ENCODE results near the gene ARMCX4.
"Not testable (repeated sequence)": the region's sequence is repeated elsewhere in the genome, so short reads cannot be mapped to it uniquely, and the experiment has no call there.

ARMCX4 gene

DNA sequence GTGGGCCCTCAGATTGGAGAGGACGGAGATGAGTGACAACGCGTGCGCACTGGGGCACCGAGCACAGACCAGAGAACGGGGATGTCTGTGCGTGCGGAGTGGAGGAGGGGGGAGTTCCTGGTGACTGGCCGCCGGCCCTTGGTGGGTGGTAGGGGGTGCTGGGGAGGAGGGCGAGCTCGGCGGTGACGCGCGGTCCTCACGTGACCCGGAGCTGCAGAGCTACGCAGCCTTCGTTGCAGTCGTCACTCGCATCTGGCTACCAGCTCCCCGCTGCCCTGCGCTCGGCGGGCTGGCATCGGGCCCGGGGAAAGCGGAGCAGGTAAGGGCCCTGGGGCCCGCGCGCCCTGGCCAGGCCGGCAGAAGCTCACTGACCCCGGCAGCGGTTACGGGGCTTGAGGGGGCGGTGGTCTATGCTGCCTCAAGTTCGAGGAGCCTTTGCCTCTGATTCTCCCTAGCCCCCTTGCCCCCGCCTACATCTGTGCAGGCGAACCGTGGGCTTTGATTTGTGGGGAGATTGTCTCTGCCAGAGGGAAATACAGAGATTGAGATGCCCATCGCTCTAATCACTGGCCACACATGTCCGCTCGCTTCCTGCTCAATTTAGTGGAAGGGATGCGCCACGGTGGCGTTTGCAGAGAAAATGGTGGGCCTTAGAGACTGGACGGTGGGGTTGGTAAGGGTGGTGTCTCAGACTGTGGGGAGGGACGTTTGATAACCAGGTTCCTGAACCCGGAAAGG lies at the start of gene ARMCX4:
TSS of gene ARMCX4 (plus strand) at position 245 of the 738 bp plus-strand sequence. CDS start 3,134 bp downstream, outside the sequence.
- peak; percentile 83 for DNase-seq

DNA sequence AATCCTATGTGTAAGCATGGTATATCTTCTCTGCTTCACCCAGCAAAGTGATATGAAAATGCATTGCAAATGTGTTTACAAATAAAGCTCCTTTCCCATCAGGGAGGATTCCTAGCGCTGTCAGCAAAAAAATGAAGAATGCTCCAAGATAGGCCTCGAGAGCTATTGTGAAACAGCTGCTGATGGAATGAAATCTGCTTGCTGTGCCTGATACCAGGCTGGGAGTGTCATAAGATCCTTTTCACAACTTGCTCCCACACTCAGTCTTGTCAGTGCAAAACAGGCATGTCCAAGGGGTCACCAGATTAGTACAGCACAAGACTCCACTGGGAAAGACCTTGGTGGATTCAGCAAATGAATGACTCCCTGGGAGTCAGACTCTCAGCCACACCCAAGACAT lies 43.2 kb upstream of the ARMCX4 start:
- no peak for DNase-seq

DNA sequence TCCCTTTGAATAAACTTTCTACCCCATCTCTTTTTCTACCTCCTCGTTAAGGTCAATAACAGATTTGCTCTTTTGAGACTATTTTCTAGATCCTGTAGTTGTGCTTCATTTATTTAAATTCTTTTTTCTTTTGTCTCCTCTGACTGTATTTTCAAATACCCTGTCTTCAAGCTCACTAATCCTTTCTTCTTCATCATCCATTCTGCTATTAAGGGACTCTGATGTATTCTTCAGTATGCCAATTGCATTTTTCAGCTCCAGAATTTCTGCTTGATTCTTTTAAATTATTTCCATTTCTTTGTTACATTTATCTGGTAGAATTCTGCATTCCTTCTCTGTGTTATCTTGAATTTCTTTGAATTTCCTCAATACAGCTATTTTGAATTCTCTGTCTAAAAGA lies 36.0 kb upstream of the ARMCX4 start:
- no peak for DNase-seq

DNA sequence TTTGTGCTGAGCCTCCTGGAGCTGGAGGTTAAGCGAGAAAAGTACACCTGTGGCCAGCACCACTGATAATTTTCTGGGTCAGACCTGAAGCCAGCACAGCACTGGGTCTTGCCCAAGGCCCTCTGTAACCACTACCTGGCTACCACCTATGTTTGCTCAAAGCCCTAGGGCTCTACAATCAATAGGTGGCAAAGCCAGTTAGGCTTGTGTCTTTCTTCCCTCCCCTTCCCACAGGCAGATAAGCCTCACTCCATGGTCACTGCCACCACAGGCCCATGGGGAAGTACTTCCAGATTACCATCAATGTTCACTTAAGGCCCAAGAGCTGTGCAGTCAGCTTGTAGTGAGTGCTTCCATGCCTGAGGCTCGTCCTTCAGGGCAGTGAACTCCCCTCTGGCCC lies 35.2 kb upstream of the ARMCX4 start:
- no peak for DNase-seq

DNA sequence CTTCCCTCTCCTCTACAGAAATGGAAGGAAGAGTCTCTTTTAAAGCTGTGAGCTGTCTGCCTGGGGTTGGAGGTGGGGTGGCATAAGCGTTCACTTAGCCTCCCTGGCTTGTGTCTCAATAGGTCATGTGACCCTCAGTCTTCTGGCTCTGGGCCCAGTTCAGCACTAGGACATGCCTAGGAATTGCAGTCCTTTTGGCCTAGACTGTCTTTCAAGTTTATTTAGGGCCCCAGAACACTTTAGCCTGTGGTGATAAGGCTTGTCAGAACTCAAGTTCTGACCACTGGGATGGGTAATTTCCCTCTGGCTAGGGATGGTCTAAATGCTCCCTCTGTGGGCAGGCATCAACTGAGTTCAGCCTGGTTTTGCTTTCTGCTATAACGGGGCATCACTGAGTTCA lies 34.3 kb upstream of the ARMCX4 start:
- DNase-seq: no peak

DNA sequence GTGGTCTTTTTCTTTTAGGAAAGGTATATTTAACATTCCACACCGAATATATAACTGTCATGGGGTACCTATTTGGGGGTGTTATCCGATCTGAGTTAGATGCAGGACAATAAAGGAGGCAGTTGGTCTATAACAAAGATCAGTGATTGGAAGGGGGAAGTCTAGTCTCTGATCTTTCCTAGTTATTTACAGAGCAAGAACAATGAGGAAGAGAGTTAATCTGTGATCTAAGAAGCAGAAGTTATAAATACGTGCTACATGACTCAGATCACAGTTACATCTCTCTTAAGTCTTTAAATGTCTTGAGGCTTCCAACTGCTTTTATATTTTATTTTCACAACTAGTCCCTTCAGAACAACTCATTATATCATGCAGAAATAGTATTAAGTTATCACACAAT lies 33.2 kb upstream of the ARMCX4 start:
- no peak for DNase-seq

DNA sequence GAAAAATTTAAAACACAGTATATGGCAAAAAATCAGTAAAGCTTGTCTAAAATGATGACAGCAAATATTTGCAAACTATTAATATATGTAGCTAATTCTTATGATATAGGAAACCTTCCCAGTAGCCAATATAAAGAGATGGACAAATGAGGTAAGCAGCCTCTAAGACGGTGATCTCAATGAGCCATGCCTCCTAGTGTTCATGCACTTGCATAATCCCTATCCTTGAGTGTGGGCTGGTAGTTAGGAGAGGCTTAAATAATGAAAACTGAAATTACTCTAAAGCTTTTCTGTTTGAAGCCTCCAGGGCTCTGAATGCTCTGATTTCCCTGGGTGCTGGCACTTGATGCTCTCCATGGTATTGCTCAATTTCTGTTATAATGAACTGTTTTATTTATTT lies 24.6 kb upstream of the ARMCX4 start:
- DNase-seq: no peak

DNA sequence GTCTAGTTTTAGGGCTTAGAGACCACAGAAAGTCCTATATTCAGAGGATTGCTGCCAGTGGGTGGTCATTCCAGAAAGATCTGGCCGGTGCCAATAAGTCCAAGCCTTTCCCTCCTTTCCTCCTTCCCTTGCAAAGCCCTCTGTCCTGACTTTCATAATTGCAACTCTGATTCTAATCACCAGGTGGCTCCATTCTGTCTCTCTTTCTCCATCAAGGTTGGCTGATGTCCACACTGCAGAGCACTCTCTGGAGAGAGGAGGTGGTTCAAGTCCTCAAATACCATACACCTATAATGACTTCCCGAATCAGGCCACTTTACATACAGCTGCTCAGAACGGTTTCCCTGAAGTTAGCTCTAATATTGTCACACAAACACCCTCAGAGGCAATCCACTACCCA lies 22.4 kb upstream of the ARMCX4 start:
- no peak for DNase-seq

DNA sequence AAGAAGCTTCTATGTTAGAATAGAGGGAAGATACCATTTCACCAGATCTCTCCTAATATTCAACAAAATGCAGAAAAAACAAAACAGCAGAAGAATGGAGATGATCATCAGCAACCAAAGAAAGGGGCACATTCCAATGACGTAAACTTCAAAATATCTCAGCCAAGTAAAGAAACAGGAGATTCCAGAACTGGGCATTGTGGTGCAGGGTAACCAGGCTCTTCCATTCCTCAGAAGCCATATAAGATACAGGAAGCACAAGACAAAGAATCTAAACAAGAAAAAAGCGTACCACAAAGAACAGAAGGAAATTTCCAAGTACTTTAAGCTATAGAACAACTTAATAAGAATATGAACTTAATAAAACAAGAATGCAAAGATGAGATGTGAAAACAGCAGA lies 6.9 kb upstream of the ARMCX4 start:
- no peak for DNase-seq

DNA sequence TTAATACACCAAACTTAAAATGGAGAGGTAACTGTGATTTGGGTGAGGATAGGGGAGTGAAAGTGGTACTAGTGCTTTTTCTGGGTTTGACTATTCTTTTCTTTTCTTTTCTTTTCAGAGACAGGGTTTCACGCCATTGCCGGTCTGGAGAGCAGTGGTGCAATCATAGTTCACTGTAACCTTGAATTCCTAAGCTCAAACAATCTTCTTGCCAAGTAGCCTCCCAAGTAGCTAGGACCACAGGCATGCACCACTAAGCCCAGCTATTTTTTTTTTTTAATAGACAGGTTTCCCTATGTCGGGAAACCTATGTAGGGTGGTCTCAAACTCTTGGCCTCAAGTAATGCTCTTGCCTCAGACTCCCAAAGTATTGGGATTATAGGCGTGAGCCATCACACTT lies 3.0 kb upstream of the ARMCX4 start:
- no peak for DNase-seq

DNA sequence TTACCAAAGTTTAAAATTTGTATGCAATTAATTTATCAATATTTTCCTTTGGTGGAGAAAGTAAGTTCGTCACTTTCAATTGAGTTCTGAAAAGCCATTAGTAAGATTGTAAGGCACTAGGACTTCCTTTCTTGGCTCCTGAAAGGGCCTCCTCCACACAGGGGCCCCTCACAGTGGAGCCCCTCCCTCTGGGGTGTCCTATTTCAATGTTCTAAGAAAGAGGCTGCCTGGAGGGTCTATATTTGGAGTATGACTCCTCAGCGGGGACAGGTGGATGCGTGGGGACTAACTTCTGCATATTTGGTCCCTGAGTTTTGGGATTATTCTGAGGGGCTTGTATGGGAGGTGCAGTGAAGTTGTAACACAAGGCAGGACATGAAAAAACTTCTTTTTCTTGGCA lies 1.6 kb upstream of the ARMCX4 start:
- DNase-seq: no peak

DNA sequence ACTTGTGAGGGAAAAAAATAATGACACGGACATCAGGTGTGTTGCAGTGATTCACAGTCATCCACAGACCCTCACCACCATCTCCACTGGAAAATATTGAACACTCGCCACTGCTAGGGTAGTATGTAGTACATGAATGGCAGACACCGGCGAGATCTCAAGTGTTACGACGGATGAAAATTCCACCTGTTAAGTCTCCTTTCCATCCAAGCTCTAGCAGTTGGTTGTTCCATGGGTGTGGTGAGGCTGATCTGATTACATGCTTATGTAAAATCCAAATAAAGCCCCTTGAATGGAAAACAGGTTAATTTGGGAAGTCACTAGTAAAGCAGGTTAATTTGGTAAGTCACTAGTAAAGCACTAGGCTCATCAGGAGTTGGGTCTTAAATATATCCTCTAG lies 1.1 kb upstream of the ARMCX4 start:
- DNase-seq: no peak

DNA sequence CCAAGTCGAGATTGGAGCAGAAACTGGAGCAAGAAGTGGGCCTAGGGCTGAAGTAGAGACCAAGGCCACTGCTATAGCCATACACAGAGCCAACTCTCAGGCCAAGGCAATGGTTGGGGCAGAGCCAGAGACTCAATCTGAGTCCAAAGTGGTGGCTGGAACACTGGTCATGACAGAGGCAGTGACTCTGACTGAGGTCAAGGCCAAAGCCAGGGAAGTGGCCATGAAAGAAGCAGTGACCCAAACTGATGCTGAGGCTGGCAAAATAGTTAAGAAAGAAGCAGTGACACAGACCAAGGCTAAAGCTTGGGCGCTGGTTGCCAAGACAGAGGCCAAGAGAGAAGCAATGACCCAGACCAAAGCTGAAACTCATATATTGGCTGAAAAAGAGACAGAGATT lies 3.5 kb downstream of the ARMCX4 start:
- no peak for DNase-seq

DNA sequence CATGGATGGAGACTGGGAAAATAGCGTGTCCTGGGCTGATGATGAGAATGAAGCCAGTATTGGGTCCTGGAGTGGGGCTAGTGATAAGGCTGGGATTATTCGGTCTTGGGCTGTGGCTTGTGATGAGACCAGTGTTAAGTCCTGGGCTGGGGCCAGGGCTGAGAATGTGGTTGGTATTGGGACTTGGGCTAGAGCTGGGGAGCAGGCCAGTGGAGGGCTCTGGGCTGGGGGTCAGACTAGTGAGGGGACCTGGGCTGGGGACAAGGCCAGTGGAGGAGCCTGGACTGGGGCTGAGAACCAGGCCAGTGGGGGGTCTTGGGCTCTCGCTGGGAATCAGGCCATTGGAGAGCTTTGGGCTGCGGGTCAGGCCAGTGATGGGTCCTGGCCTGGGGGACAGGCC lies 6.7 kb downstream of the ARMCX4 start:
- no peak for DNase-seq

DNA sequence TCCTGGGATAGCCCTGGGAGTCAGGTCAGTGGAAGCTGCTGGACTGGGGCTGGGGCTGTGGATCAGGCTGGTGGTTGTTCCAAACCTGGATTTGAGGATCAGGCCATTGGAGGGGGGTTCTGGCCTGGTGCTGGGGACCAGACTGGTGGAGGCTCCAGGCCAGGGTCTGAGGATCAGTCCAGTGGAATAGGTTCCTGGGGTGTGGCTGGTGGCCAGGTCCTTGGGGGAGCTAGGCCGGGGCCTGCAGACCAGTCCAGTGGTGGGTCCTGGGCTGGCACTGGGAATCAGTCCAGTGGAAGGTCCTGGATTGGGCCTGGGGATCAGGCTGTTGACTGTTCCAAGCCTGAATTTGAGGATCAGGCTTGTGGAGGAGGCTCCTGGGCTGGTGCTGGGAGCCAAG lies 8.0 kb downstream of the ARMCX4 start:
- DNase-seq: no peak

DNA sequence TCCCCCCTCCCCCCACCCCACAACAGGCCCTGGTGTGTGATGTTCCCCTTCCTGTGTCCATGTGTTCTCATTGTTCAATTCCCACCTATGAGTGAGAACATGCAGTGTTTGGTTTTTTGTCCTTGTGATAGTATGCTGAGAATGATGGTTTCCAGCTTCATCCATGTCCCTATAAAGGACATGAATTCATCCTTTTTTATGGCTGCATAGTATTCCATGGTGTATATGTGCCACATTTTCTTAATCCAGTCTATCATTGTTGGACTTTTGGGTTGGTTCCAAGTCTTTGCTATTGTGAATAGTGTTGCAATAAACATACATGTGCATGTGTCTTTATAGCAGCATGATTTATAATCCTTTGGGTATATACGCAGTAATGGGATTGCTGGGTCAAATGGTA lies 17.7 kb downstream of the ARMCX4 start:
- not testable (repeated sequence) for DNase-seq

DNA sequence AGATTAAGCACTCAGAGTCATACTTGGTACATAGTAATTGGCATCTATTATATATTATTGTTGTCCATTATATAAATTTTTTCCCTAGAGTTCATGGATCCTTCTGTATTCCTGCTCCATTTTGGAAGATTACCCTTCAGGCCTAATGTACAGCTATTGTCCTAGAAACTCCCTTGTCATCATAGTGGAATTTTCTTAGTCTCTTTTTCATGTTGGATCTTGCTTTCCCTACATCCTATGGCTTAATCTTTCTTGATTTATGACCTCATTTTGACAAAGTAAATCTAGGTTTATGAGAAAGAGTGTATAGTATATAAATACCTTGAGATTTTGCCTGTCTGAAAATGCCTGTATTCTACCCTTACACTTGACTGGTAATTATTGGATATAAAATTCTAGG lies 22.1 kb downstream of the ARMCX4 start:
- no peak for DNase-seq

DNA sequence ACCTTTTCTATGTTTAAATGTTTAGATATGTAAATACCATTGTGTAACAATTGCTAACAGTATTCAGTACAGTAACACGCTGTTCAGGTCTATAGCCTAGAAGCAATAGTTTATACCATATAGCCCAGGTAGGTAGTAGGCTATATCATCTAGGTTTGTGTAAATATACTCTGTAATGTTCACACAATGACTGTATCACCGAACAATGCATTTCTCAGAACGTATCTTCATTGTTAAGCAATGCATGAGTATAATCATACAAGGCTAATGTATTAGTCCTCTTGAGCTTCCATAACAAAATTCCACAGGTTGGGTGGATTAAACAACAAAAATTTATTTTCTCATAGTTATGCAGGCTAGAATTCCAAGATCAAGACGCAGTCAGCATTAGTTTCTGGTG lies 22.7 kb downstream of the ARMCX4 start:
- no peak for DNase-seq

DNA sequence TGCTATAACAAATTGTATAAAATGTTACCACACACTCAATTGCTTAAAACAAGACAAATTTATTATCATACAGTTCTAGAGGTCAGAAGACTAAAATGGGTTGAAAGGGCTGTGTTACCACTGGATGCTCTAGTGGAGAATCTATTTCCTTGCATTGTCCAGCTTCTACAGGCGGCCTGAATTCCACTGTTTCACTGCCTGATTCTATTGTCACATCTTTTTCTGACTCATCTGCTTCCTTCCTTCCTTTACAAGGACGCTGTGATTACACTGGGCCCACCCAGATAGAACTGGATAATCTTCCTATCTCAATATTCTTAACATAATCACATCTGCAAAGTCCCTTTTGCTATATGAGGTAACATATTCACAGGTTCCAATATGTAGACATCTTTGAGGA lies 45.7 kb downstream of the ARMCX4 start:
- DNase-seq: no peak

All from left hindlimb (tissue), 1 donor.